Measurements from ENCODE around the gene PRX.
"Not testable (repeated sequence)": the region's sequence is repeated elsewhere in the genome, so short reads cannot be mapped to it uniquely, and the experiment has no call there.

Gene PRX

DNA sequence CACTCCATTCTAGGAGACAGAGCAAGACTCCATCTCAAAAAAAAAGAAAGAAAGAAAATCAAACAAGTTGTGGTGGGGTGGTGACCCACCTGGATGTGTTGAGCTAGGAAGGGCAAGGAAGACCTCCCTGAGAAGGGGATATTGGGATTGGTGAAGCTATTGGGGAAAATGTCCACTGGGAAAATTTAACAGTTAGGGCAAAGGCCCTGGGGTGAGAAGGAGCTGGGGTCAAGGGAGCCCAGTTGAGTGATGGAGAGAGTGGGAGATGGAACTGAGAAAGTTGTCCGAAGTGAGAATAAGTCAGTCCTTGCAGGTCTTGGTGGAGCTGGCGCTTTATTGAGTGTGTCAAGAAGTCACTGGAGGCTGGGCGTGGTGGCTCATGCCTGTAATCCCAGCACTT lies 25.1 kb upstream of the PRX start:
- DNase-seq = no peak

DNA sequence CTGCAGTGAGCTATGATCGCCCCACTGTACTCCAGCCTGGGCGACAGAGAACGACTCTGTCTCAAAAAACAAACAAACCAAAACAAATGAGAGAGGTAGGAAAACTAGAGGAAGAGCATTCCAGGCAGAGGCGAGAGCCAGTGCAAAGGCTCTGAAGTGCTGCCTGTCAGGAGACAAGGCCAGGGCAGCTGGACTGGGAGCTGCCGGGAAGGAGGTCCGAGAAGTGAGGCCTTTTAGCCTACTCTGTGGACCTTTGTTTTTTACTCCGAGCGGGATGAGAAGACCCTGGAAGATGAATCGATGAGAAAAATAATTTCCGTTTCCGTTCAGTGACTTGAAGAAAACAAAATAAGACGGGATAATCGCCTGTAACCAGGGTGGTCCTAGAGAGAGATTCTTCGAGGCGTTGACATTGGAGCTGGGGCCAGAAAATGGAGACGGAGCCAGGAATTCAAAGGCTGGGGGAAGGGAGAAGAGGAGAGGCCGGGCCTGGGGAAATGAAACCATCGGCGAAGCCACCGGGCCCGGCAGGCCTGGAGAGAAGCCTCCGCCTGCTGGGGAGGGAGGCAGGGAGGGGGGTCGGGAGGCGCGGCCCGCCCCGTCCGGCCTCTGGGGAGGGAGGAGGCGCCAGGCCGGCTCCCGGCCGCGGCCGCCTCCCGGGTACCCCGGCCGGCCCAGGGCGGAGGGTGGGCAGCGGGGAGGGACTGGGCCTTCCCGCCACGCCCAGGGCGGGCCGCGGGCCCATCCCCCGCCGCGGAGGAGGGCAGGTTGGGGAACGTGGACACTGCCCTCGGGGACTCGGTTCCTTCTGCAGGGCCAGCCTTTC lies 20.4 kb upstream of the PRX start:
- peak; percentile 95 for DNase-seq

DNA sequence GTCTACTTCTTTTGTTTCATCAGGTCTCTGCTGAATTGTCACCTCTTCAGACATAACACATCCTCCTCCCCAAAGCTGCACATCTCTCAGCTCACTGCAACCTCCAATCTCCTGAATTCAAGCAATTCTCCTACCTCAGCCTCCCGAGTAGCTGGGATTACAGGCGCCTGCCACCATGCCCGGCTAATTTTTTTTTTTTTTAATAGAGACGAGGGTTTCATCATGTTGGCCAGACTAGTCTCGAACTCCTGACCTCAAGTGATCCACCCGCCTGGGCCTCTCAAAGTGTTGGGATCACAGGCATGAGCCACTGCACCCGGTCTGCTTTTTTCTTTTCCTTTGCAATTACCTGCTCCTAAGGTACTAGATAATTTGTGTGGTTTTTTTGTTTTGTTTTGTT lies 19.6 kb upstream of the PRX start:
- DNase-seq = not testable (repeated sequence)

DNA sequence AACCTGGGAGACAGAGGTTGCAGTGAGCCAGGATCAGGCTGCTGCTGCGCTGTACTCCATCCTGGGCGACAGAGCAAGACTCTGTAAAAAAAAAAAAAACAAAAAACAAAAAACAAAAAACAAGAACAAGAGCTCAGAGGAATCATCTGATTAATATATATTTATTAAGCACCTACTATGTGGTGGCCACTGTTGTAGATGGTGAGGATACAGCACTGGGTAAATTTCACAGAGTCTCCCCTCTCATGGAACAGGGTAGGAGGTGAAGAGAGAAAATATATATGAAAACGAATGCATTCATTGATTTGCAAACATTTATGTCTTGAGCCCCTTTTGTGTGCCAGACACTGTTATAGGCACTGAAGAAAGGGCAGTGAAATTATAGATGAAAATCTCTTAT lies 18.5 kb upstream of the PRX start:
- no peak for DNase-seq

GRCh38 chr19:40430242-40430641 lies 17.1 kb upstream of the PRX start:
- not testable (repeated sequence) for DNase-seq

DNA sequence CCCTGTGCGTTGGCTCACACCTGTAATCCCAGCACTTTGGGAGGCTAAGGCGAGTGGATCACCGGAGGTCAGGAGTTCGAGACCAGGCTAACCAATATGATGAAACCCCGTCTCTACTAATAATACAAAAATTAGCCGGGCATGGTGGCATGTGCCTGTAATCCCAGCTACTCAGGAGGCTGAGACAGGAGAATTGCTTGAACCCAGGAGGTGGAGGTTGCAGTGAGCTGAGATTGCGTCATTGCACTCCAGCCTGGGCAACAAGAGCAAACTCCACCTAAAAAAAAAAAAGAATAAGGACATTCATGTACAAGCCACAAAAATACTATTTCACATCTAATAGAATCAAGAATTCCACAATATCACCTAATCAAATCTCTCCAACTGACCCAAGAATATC lies 15.0 kb upstream of the PRX start:
- not testable (repeated sequence) for DNase-seq

DNA sequence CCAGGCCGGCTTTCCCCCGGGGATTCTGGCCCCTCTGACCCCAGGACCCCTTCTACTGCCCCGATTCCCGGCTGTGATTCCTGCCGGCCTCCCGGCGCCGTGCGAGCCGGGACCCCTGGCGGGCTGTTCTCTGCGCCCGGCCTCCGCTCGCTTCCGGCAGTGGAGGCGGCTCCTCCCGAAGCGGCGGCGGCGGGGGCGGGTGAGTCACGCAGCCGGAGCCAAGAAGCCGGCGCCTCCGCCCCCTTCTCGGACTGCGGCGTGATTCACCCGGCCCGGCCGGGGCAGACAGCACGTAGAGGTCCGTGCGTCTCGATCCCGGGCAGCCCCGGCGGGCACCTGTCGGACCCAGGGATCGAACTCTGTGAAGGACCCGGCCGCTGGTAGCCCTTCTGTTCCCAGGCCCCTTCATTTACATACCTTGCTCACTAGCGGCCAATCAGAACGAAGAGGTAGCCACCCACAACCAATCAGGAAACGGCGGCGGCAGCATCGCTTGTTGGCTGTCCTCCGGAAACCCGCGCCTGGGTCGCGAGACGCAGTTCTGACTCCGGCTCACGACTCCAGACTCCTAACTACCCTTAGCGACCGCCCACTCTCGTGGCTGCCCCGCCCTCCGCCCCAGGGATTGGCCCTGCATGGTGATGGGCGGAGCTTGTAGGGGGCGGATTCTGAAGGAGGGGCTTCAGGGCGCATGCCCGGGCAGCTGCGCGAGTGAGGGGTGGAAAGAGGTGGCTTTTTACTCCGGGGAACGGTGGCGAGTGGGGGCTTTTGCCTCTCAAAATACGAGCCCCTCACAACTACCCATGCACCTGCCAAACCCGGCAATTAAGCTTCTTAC lies 12.5 kb upstream of the PRX start, which contains the start of gene SERTAD1:
SERTAD1 (minus strand) TSS at position 543 of the 838 bp plus-strand sequence. CDS start 2,446 bp downstream, outside the sequence.
- peak; percentile 100 for DNase-seq

- peak; percentile 77 for DNase-seq
Observed at GRCh38 chr19:40424637-40425449, 11.7 kb upstream of the PRX start.

GRCh38 chr19:40423938-40424337 lies 10.8 kb upstream of the PRX start:
- no peak for DNase-seq

DNA sequence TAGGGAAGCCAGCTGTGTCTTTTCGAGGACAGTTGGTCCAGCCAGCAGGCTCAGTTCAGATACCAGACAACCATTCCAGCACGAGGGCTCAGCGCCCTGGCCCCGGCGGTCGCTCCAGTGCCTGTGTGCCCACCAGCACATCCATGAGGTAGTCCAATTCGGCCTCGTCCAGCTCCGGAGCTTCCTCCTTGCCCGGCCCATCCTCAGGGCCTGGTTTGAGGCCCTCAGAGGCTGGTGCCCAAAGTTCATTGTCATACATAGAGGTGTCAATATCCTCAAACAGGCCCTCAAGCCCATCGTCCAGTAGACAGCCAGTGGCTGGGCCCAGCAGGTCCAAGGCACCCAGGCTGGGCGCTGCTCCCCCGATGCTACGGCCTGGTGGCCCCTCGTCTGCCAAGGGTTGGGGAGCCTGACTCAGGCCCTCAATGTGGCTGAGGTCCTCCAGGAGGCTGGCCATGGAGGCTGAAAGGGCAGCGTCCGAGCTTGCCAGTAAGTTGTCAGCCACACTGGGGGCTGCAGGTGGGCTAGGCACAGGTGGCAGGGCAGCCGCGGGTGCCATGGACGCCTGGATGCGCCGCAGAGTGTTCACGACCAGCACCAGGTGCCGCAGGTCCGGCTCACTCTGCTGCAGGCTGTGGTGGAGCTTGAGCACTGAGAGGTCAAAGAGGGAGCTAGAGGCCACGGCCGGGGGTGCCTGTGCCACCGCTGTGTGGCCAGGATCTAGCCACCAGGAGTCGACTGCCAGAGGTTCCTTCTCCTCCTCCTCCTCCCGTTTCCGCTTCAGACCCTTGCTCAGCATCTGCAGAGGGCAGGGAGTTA lies 9.8 kb upstream of the PRX start:
- DNase-seq = no peak

GRCh38 chr19:40421993-40422747 lies 9.0 kb upstream of the PRX start:
- no peak for DNase-seq

DNA sequence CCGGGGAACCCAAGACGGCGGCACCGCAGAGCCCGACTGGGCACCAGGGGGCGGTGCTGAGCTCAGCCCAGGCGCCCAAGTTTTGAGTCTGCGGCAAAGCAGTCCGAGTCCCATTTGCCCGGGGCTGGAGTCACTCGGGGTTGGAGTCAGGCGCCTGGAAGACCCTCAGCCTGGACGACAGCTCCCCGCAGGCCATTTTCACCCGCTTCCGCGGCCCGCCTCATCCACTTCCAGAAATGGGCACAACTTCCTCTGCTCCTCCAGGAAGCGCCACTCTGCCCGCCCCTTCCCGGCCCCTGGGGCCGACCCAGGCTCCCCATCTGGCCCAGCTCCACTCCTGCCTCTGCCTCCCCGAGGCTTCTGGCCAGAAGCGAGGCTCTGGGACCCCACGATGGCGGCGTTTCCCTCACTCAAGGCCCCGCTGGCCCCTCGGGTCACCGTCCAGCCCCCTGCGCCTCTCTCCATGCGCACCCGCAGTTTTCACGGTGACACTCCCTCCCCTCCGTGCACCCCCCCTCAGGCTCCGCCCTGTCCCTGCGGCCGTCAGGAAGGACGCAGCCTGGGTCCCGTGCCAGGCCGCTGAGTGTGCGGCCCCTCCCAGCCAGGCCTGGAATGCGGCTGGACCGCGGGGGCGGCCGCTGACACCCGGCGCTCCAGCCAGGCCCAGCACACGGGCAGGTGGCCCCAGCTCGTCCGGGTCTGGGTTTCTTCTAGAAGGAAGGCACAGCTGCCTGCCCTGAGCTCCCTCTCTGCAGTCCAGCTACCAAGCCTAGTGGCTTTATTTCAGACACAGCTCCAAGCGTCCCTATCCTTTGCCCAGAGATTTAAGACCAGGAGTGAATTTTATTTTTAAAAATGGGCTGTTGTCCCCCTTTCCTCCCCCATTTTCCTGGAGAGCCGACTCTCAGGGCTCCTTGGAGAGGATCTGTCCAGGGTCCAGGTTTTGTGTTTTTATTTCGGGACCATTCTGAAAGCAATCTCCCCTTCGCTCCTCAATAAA lies 7.9 kb upstream of the PRX start:
- peak; percentile 97 for DNase-seq

- no peak for DNase-seq
Observed at GRCh38 chr19:40420451-40420765, 7.2 kb upstream of the PRX start.

DNA sequence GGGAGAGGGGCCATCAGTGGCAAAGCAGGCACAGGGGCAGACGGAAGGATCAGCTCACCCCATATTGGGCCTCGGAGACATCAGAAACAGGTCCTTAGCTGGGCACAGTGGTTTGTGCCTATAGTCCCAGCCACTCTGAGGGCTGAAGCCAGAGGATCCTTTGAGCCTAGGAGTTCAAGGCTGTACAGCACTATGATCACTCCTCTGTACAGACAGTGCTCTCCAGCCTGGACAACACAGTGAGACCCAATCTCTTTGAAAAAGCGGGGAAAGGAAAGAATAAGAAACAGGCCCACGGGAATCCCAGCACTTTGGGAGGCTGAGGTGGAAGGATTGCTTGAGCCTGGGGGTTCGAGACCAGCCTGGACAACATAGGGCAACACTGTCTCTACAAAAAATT lies 6.6 kb upstream of the PRX start:
- no peak for DNase-seq

DNA sequence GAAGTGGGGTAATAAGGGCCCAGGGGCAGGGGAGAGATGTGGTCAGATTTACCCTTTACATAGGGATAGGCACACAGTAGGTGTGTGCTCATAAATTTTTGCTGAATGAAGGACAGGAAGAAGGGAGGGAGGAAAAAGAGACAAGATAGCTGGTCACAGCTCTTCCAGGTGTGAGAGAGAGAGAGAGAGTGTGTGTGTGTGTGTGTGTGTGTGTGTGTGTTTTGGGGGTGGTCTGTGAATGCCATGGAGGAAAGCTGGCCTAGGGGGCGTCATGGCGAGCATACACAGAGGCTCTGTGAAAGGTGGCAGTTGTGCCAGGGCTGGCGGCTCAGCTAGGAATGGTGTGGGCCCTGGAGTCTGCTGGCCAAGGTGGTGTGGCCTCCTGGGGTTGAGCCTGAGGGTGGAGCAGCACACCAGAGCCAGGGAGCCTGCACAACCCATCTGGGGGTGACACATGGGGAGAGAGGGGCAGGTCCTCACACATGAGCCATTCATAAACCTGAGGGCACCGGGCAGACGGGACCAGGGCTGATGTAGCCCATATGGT lies 6.0 kb upstream of the PRX start:
- DNase-seq = no peak

DNA sequence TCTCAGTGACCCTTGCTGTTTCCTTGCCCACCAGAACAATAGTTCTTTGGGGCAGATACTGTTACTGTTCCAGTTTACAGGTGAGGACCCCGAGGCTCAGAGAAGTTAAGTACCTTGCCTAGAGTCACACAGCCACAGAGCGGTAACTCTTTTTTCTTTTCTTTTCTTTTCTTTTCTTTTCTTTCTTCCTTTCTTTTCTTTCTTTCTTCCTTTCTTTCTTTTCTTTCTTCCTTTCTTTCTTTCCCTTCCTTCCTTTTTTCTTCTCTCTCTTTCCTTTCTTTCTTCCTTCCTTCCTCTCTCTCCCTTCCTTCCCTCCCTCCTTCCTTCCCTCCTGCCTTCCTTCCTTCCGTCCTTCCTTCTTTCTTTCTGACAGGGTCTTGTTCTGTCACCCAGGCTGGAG lies 4.9 kb upstream of the PRX start:
- DNase-seq = no peak

- DNase-seq = no peak
Observed at GRCh38 chr19:40417643-40417981, 4.4 kb upstream of the PRX start.

GRCh38 chr19:40416918-40417642 lies 3.9 kb upstream of the PRX start:
- DNase-seq = peak; percentile 52

DNA sequence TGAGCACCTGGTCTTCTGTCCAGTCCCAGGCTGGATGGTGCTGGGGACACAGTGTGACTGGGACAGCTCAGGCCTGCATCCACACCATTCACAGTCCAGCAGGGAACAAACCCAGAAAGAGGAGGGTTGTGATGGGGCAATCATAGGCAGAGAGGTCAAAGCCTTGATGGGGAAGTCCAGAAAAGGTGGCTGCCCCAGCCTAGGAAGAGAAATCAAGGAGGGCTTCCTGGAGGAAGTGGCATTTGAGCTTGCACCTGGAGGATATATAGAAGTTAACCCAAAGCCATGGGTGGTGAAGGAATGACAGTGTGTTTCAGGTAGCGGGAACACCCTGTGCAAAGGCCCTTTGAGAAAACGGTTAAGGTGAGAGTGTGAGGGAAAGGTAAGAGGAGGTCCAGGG lies 2.6 kb upstream of the PRX start:
- DNase-seq = no peak

All from OCI-M1 (cell line).